Tibial nerve (tissue), 4 donors: ENCODE results near the gene AP3M1. TPM values are rescaled to one million over a fixed set of nuclear protein-coding genes. Genes with fewer than 3 reads are reported as not detected.

ENCODE experiments used
- DNase-seq, 2 donors: peaks; one replicate each; pipeline ENCODE4 v3.0.0-alpha.2; 2019; ENCODE audit warnings: low spot score in 2 of 2
- H3K27ac ChIP-seq, 4 donors: fragments of 200-600 bp; sonication (generic) in 3 of 4; one replicate each; pipeline ENCODE4 v1.5.1; 2017 to 2019; ENCODE audit warnings: mild to moderate bottlenecking in 1 of 4
- H3K27me3 ChIP-seq, 2 donors: fragments of 200-600 bp; sonication (generic) in 1 of 2; one replicate each; pipeline versions ENCODE4 v1.5.1 to v1.6.0; 2017 to 2019
- H3K36me3 ChIP-seq, 3 donors: fragments of 200-600 bp; sonication (generic); one replicate each; pipeline ENCODE4 v1.5.1; 2018 to 2019
- H3K4me1 ChIP-seq, 4 donors: fragments of 200-600 bp; sonication (generic) in 3 of 4; one replicate each; pipeline ENCODE4 v1.5.1; 2017 to 2019
- H3K4me3 ChIP-seq, 4 donors: fragments of 200-600 bp; sonication (generic) in 3 of 4; one replicate each; pipeline ENCODE4 v1.5.1; 2017 to 2019; ENCODE audit warnings: mild to moderate bottlenecking in 1 of 4, moderate library complexity in 1 of 4
- H3K9me3 ChIP-seq, 4 donors: fragments of 200-600 bp; sonication (generic) in 3 of 4; one replicate each; pipeline ENCODE4 v1.5.1; 2017 to 2019
- EP300 ChIP-seq, 2 donors: sonication (generic); formaldehyde crosslinking; IDR thresholded peaks; one replicate each; pipeline ENCODE4 v1.6.1; 2017; ENCODE audit warnings: antibody characterized with exemption in 2 of 2, mild to moderate bottlenecking in 1 of 2
- POLR2A ChIP-seq, 2 donors: fragments of 450-650 bp; IDR thresholded peaks; one replicate each; pipeline ENCODE4 v1.6.1; 2017; ENCODE audit warnings: antibody characterized with exemption in 2 of 2, mild to moderate bottlenecking in 2 of 2, moderate library complexity in 2 of 2
- WGBS, 2 donors: methylation state at CpG; one replicate each; pipeline ENCODE4 v1.1.5; 2018; 5-methylcytosine and 5-hydroxymethylcytosine counted together
- total RNA-seq, 4 donors: library from RNA; depleted of rRNA; stranded (reverse); fragments of >200 nt; gene quantifications; one replicate each; pipeline ENCODE4 v1.1.0, GENCODE V29; 2016
- TF ChIP-seq, protein P1 (sequence below), 5 experiments: fragments of 200-600 bp in 3 of 5; fragments of 450-650 bp in 2 of 5; sonication (generic) in 3 of 5; IDR thresholded peaks; one replicate each; pipeline ENCODE4 v1.5.1; 2016 to 2019; ENCODE audit warnings: antibody characterized with exemption in 5 of 5, mild to moderate bottlenecking in 3 of 5, moderate library complexity in 2 of 5

AP3M1 gene, protein sequence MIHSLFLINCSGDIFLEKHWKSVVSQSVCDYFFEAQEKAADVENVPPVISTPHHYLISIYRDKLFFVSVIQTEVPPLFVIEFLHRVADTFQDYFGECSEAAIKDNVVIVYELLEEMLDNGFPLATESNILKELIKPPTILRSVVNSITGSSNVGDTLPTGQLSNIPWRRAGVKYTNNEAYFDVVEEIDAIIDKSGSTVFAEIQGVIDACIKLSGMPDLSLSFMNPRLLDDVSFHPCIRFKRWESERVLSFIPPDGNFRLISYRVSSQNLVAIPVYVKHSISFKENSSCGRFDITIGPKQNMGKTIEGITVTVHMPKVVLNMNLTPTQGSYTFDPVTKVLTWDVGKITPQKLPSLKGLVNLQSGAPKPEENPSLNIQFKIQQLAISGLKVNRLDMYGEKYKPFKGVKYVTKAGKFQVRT
- total RNA-seq = 10 to 100 TPM; 15.3 to 20.9 (median 16.9) TPM

DNA sequence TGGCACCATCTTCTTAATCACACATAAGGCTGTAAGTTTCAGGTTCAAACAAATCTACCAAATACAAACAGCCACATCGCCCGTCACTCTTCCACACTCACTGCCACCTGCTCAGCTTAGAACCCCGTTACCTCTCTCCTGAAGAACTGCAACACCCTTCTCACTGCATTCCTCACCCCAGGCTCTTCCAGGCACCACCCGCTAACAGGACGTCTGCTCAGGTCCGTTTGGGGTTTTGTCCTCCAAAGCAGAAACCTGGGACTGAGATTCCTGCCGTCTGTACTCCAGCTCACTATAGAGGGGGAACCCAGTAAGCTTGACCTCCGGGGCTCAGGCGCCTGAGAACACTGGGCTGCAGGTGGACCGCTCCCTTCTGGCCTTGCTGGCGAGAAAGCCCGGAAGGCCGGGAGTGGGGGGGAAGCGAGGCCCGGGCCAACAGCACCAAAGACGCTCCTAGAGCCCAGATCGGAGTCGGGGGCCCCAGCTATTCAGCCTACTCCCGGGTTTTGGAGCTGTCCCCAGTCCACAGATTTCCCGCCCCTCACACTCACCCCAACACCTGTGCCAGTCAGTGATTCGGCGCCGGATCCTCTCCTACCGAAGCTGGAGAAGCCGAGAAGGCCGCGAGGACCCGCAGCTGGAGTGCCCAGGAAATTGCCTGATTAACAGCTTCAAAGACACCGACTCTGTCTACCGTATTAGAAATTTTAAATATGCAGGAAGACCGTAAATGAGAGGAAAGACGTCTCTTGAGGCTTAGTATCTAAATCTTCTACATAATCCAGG, at the start of gene AP3M1:
Gene AP3M1 (minus strand): TSS at position 625 of the 786 bp plus-strand sequence. CDS start 12,449 bp downstream, outside the sequence.
- H3K4me1 ChIP-seq = peaks cover 3 to 59% (median 21%) of the 10 kb centered on the region in 4 donors
- H3K36me3 ChIP-seq = no peaks in the 10 kb centered on the region
- WGBS, 2 donors = 0 to 1% methylated on average over 32 of the region's 32 CpGs
- peak; percentile 64 to 82 for DNase-seq
- H3K27ac ChIP-seq = peak within 1 kb of the TSS; percentile 88 to 93 (median 88)
- H3K4me3 ChIP-seq = peak within 1 kb of the TSS; percentile 68 to 85 (median 82)
- TF ChIP-seq, protein P1, sequence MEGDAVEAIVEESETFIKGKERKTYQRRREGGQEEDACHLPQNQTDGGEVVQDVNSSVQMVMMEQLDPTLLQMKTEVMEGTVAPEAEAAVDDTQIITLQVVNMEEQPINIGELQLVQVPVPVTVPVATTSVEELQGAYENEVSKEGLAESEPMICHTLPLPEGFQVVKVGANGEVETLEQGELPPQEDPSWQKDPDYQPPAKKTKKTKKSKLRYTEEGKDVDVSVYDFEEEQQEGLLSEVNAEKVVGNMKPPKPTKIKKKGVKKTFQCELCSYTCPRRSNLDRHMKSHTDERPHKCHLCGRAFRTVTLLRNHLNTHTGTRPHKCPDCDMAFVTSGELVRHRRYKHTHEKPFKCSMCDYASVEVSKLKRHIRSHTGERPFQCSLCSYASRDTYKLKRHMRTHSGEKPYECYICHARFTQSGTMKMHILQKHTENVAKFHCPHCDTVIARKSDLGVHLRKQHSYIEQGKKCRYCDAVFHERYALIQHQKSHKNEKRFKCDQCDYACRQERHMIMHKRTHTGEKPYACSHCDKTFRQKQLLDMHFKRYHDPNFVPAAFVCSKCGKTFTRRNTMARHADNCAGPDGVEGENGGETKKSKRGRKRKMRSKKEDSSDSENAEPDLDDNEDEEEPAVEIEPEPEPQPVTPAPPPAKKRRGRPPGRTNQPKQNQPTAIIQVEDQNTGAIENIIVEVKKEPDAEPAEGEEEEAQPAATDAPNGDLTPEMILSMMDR (IDR thresholded peaks at IDR 0.05) = no peak
- TF ChIP-seq POLR2A (IDR thresholded peaks at IDR 0.05) (no peak), EP300 (IDR thresholded peaks at IDR 0.05) (no peak)
- no peaks in the 10 kb centered on the region for H3K9me3 ChIP-seq
- no peaks in the 10 kb centered on the region for H3K27me3 ChIP-seq

DNA sequence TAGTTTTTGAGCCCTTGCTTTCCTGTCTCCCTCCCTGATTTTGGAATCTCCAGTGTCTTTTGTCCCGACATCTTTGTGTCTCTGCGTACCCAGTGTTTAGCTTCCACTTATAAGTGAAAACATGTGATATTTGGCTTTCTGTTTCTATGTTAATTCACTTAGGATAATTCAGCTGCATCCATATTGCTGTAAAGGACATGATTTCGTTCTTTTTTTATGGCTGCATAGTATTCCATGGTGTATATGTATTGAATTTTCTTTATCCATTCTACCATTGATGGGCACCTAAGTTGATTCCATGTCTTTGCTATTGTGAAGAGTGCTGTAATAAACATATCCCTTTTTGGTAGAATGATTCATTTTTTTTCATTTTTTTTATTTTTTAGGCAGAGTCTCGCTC, 48.7 kb upstream of the AP3M1 start:
- H3K4me1 ChIP-seq = peaks cover 0 to 36% (median 0%) of the 10 kb centered on the region in 4 donors
- no peaks in the 10 kb centered on the region for H3K9me3 ChIP-seq
- H3K27me3 ChIP-seq = no peaks in the 10 kb centered on the region
- no peaks in the 10 kb centered on the region for H3K36me3 ChIP-seq
- WGBS, 2 donors = 95 to 96% methylated on average over 4 of the region's 4 CpGs
- TF ChIP-seq, protein P1 (IDR thresholded peaks at IDR 0.05) = no peak
- TF ChIP-seq EP300 (IDR thresholded peaks at IDR 0.05) (no peak), POLR2A (IDR thresholded peaks at IDR 0.05) (no peak)
- H3K4me3 ChIP-seq = no peak overlapping the region
- DNase-seq = no peak
- H3K27ac ChIP-seq = no peak overlapping the region

DNA sequence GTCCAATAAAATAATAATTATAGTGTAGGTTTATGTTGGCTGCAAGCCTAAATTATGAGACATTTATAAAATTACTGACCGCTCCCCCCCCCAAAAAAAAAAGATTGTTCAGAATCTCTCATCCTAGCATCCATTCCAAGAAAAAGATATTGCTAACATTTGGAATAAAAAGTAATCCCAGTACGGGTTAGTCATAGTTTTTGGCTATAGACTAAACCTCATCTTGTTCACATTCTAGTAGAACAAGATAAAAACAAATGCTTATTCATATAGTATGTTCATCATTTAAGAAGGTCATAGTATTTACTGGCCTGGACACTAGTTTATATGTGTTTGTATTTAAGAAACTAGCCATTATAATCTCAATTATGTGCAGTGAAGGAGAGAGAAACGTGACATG, 44.4 kb upstream of the AP3M1 start:
- H3K27ac ChIP-seq = no peak overlapping the region
- no peak for DNase-seq
- H3K4me1 ChIP-seq = peaks cover 0 to 71% (median 15%) of the 10 kb centered on the region in 4 donors
- 51 to 58% methylated on average over 3 of the region's 3 CpGs for WGBS, 2 donors
- no peak overlapping the region for H3K4me3 ChIP-seq
- H3K9me3 ChIP-seq = no peaks in the 10 kb centered on the region
- H3K36me3 ChIP-seq = no peaks in the 10 kb centered on the region
- H3K27me3 ChIP-seq = no peaks in the 10 kb centered on the region
- no peak for TF ChIP-seq POLR2A (IDR thresholded peaks at IDR 0.05)
- no peak for TF ChIP-seq EP300 (IDR thresholded peaks at IDR 0.05)
- TF ChIP-seq, protein P1 (IDR thresholded peaks at IDR 0.05) = no peak

DNA sequence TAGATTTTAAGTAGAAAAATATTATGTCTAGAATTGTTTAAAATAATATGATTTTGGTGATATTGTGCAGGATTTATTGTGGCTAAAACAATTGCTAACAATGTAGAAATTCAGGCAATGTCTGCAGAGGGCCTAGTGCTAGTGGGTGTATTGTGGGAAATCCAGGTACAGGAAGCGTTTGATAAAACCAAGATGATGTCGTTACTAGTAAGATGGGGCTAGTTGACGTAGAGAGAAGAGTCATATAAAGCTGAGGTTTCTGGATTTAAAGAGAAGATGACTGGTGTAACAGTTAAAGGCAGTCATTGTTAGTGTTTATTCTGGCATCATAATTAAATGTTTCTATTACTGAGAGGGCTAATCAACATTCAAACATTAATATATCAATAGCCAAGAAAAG, 43.9 kb upstream of the AP3M1 start:
- Histone ChIP-seq H3K9me3 (no peaks in the 10 kb centered on the region), H3K27ac (no peak overlapping the region), H3K27me3 (no peaks in the 10 kb centered on the region), H3K4me3 (no peak overlapping the region), H3K36me3 (no peaks in the 10 kb centered on the region), H3K4me1 (peaks cover 0 to 74% (median 16%) of the 10 kb centered on the region in 4 donors)
- 69 to 76% methylated on average over 3 of the region's 3 CpGs for WGBS, 2 donors
- TF ChIP-seq, protein P1 (IDR thresholded peaks at IDR 0.05) = no peak
- TF ChIP-seq POLR2A (IDR thresholded peaks at IDR 0.05) (no peak), EP300 (IDR thresholded peaks at IDR 0.05) (no peak)
- no peak for DNase-seq

DNA sequence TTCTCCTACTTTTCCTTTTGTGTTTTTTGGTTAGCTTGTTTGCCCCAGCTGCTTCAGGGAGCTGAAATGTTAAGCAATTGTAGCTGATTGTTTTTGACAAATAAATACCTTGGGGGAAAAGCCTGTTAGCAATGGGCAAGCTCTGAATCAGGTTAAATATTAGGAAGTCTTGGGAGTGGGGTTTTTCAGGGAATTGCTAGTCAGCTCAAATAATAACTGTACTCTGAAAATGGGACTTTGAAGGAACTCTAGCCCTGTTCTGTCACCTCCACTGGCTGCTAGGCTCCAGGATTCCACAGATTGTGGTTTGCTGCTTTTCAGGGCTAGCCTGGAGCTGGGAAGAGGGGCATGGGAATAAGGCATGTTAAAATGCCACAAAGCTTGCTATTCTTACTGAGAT, 39.9 kb upstream of the AP3M1 start:
- peak overlapping the region; percentile 46 to 81 (median 72) for H3K27ac ChIP-seq
- H3K4me1 ChIP-seq = peaks cover 0 to 64% (median 19%) of the 10 kb centered on the region in 4 donors
- no peak for DNase-seq
- H3K9me3 ChIP-seq = no peaks in the 10 kb centered on the region
- no peaks in the 10 kb centered on the region for H3K36me3 ChIP-seq
- H3K4me3 ChIP-seq = peak overlapping the region in 2 of 4 donors; percentile 6 to 19
- TF ChIP-seq POLR2A (IDR thresholded peaks at IDR 0.05) = no peak
- TF ChIP-seq, protein P1 (IDR thresholded peaks at IDR 0.05) = no peak
- TF ChIP-seq EP300 (IDR thresholded peaks at IDR 0.05) = no peak
- H3K27me3 ChIP-seq = no peaks in the 10 kb centered on the region
